Vein endothelial cell (primary cell): Measurements from ENCODE around the gene MEP1B. TPM values are rescaled to one million over a fixed set of nuclear protein-coding genes. Genes with fewer than 3 reads are reported as not detected.

Experiments
- small RNA-seq: library from RNA; depleted of rRNA; stranded (forward); fragments of <200 nt; gene quantifications from one replicate; pipeline ENCODE3, GENCODE V24; 2012
- total RNA-seq: library from RNA; depleted of rRNA; stranded (reverse); fragments of >200 nt; gene quantifications from 2 replicates; pipeline ENCODE4 v1.2.3, GENCODE V29; 2012

MEP1B gene
- total RNA-seq, result not detected in 2 replicates

GRCh38 chr18:32189790-32190189 is at the start of gene MEP1B:
Gene MEP1B, plus strand, starts transcription at chr18:32190039. Its CDS starts 32 bp downstream, at chr18:32190071.

Small RNA genes within 50 kb of the gene (small RNA-seq; reads per million reads assigned to genes)
- not detected for gene RF00019
- gene RNA5SP453, result not detected

Other genes with a start within 250 kb of the MEP1B start
- gene TRAPPC8, start 246.9 kb upstream of the MEP1B start, total RNA-seq, result 37.2 and 53.0 TPM in 2 replicates
- 2.0 and 4.8 TPM in 2 replicates for gene RNF125, start 171.2 kb upstream of the MEP1B start, total RNA-seq
- 34.3 and 35.3 TPM in 2 replicates for gene RNF138, start 98.2 kb upstream of the MEP1B start, total RNA-seq